Measurements from ENCODE around the gene SLC9A8. TPM values are rescaled to one million over a fixed set of nuclear protein-coding genes. Genes with fewer than 3 reads are reported as not detected.

The SLC9A8 gene
- total RNA-seq, 1 donor from 2014 or later = 5.2 TPM

- DNase-seq (ENCODE audit: low spot score) = no peak
- Mint-ChIP-seq H3K27ac (ENCODE audit: unreplicated experiment) (peak overlapping the region; percentile 74), H3K36me3 (ENCODE audit: low read depth) (peaks cover 14% of the 10 kb centered on the region), H3K9me3 (ENCODE audit: low read depth) (no peaks in the 10 kb centered on the region), H3K27me3 (ENCODE audit: low read depth) (no peaks in the 10 kb centered on the region), H3K4me1 (ENCODE audit: low read depth) (peaks cover 59% of the 10 kb centered on the region), H3K4me3 (ENCODE audit: unreplicated experiment) (no peak overlapping the region)
- TF ChIP-seq CTCF (IDR thresholded peaks at IDR 0.05) = no peak
These were observed 74.1 kb downstream of the SLC9A8 start for GRCh38 chr20:49886571-49887213.

- Mint-ChIP-seq H3K4me1 (ENCODE audit: low read depth) (peaks cover 54% of the 10 kb centered on the region), H3K9me3 (ENCODE audit: low read depth) (no peaks in the 10 kb centered on the region), H3K4me3 (ENCODE audit: unreplicated experiment) (no peak overlapping the region), H3K27me3 (ENCODE audit: low read depth) (no peaks in the 10 kb centered on the region), H3K36me3 (ENCODE audit: low read depth) (peaks cover 9% of the 10 kb centered on the region), H3K27ac (ENCODE audit: unreplicated experiment) (peak overlapping the region; percentile 74)
- peak; percentile 90 for DNase-seq (ENCODE audit: low spot score)
- no peak for TF ChIP-seq CTCF (IDR thresholded peaks at IDR 0.05)
These were observed 74.9 kb downstream of the SLC9A8 start for GRCh38 chr20:49887251-49888211.

GRCh38 chr20:49888212-49889000, 75.8 kb downstream of the SLC9A8 start:
- no peaks in the 10 kb centered on the region for H3K27me3 Mint-ChIP-seq (ENCODE audit: low read depth)
- no peak overlapping the region for H3K4me3 Mint-ChIP-seq (ENCODE audit: unreplicated experiment)
- TF ChIP-seq CTCF (IDR thresholded peaks at IDR 0.05) = peak; percentile 96
- peak overlapping the region; percentile 62 for H3K27ac Mint-ChIP-seq (ENCODE audit: unreplicated experiment)
- DNase-seq (ENCODE audit: low spot score) = peak; percentile 41
- peaks cover 8% of the 10 kb centered on the region for H3K36me3 Mint-ChIP-seq (ENCODE audit: low read depth)
- H3K4me1 Mint-ChIP-seq (ENCODE audit: low read depth) = peaks cover 57% of the 10 kb centered on the region
- no peaks in the 10 kb centered on the region for H3K9me3 Mint-ChIP-seq (ENCODE audit: low read depth)

- H3K4me3 Mint-ChIP-seq (ENCODE audit: unreplicated experiment) = no peak overlapping the region
- peaks cover 57% of the 10 kb centered on the region for H3K4me1 Mint-ChIP-seq (ENCODE audit: low read depth)
- no peak overlapping the region for H3K27ac Mint-ChIP-seq (ENCODE audit: unreplicated experiment)
These were observed 76.6 kb downstream of the SLC9A8 start for GRCh38 chr20:49889001-49889934.

More at GRCh38 chr20:49889001-49889934, 76.6 kb downstream of the SLC9A8 start:
- H3K9me3 Mint-ChIP-seq (ENCODE audit: low read depth) = no peaks in the 10 kb centered on the region
- no peaks in the 10 kb centered on the region for H3K27me3 Mint-ChIP-seq (ENCODE audit: low read depth)
- peak; percentile 62 for DNase-seq (ENCODE audit: low spot score)
- peaks cover 4% of the 10 kb centered on the region for H3K36me3 Mint-ChIP-seq (ENCODE audit: low read depth)
- no peak for TF ChIP-seq CTCF (IDR thresholded peaks at IDR 0.05)
